GM18508 (cell line): ENCODE data around the gene ZBTB48.

Source experiments
- ATAC-seq: cut with Tn5 transposase; IDR thresholded peaks from one replicate; pipeline ENCODE4 v1.9.1; 2021; ENCODE audit warnings: moderate number of reproducible peaks; ENCODE audit not compliant: insufficient read depth, unreplicated experiment

Gene ZBTB48

GRCh38 chr1:6572653-6573383 lies 7.0 kb upstream of the ZBTB48 start:
- ATAC-seq = no peak

GRCh38 chr1:6574025-6574620 lies 5.7 kb upstream of the ZBTB48 start:
- ATAC-seq = no peak

- ATAC-seq = no peak
Observed at GRCh38 chr1:6574818-6575217, 5.0 kb upstream of the ZBTB48 start.

GRCh38 chr1:6577831-6578525 lies 1.8 kb upstream of the ZBTB48 start:
- no peak for ATAC-seq

- ATAC-seq = no peak
Observed at GRCh38 chr1:6578624-6579373, 995 bp upstream of the ZBTB48 start.

GRCh38 chr1:6580119-6580592 lies 362 bp downstream of the ZBTB48 start:
- ATAC-seq = no peak

- no peak for ATAC-seq
Observed at GRCh38 chr1:6580593-6581409, 1.0 kb downstream of the ZBTB48 start.

- ATAC-seq = no peak
Observed at GRCh38 chr1:6581561-6582305, 1.9 kb downstream of the ZBTB48 start.

GRCh38 chr1:6582370-6582769 lies 2.6 kb downstream of the ZBTB48 start:
- no peak for ATAC-seq

GRCh38 chr1:6584126-6585080 lies 4.6 kb downstream of the ZBTB48 start:
- ATAC-seq = no peak

GRCh38 chr1:6585081-6585722 lies 5.4 kb downstream of the ZBTB48 start:
- no peak for ATAC-seq

- ATAC-seq = no peak
Observed at GRCh38 chr1:6585841-6586240, 6.0 kb downstream of the ZBTB48 start.

GRCh38 chr1:6586404-6586816 lies 6.6 kb downstream of the ZBTB48 start:
- no peak for ATAC-seq

- no peak for ATAC-seq
Observed at GRCh38 chr1:6587261-6588005, 7.6 kb downstream of the ZBTB48 start.

GRCh38 chr1:6588128-6588892 lies 8.5 kb downstream of the ZBTB48 start:
- ATAC-seq = no peak

- ATAC-seq = no peak
Observed at GRCh38 chr1:6588893-6589520, 9.2 kb downstream of the ZBTB48 start.
